HG02610 (cell line): ENCODE data around the gene BAHCC1.
"Not testable (repeated sequence)": the region's sequence is repeated elsewhere in the genome, so short reads cannot be mapped to it uniquely, and the experiment has no call there.

Source experiments
- ATAC-seq: cut with Tn5 transposase; IDR thresholded peaks from one replicate; pipeline ENCODE4 v1.9.1; 2021; ENCODE audit warnings: mild to moderate bottlenecking, moderate library complexity; ENCODE audit not compliant: unreplicated experiment

The BAHCC1 gene

GRCh38 chr17:81394921-81395599 is at the start of gene BAHCC1:
Gene BAHCC1 (plus strand): TSS chr17:81395457. CDS start chr17:81399740, 4,283 bp downstream.
- ATAC-seq, result no peak

- ATAC-seq, result peak; percentile 60
These were observed 49.0 kb upstream of the BAHCC1 start for GRCh38 chr17:81346090-81346907.

- no peak for ATAC-seq
These were observed 48.3 kb upstream of the BAHCC1 start for GRCh38 chr17:81346908-81347349.

- ATAC-seq, result no peak
These were observed 47.8 kb upstream of the BAHCC1 start for GRCh38 chr17:81347437-81347836.

- no peak for ATAC-seq
These were observed 46.9 kb upstream of the BAHCC1 start for GRCh38 chr17:81348097-81349055.

GRCh38 chr17:81349397-81350319 is 45.6 kb upstream of the BAHCC1 start:
- no peak for ATAC-seq

GRCh38 chr17:81350320-81350890 is 44.9 kb upstream of the BAHCC1 start:
- no peak for ATAC-seq

- not testable (repeated sequence) for ATAC-seq
These were observed 43.8 kb upstream of the BAHCC1 start for GRCh38 chr17:81351329-81352052.

- ATAC-seq, result not testable (repeated sequence)
These were observed 43.2 kb upstream of the BAHCC1 start for GRCh38 chr17:81352056-81352455.

GRCh38 chr17:81354252-81354953 is 40.9 kb upstream of the BAHCC1 start:
- ATAC-seq, result no peak

- ATAC-seq, result no peak
These were observed 40.3 kb upstream of the BAHCC1 start for GRCh38 chr17:81354954-81355347.

GRCh38 chr17:81359218-81359617 is 36.0 kb upstream of the BAHCC1 start:
- ATAC-seq, result no peak

GRCh38 chr17:81362001-81362400 is 33.3 kb upstream of the BAHCC1 start:
- ATAC-seq, result not testable (repeated sequence)

GRCh38 chr17:81364278-81365147 is 30.7 kb upstream of the BAHCC1 start:
- no peak for ATAC-seq

- no peak for ATAC-seq
These were observed 30.1 kb upstream of the BAHCC1 start for GRCh38 chr17:81365148-81365600.

GRCh38 chr17:81365601-81366585 is 29.4 kb upstream of the BAHCC1 start:
- no peak for ATAC-seq
